Testis (tissue), 2 donors: ENCODE data around the gene CRTC2.

Source experiments
- CTCF ChIP-seq, 3 experiments: fragments of 450-650 bp in 2 of 3; fragments of 200-600 bp in 1 of 3; sonication (generic) in 1 of 3; IDR thresholded peaks; one replicate each; pipeline ENCODE4 v1.5.1; 2016 to 2019; ENCODE audit warnings: antibody characterized with exemption in 3 of 3, mild to moderate bottlenecking in 2 of 3, moderate library complexity in 1 of 3
- POLR2A ChIP-seq: fragments of 450-650 bp; IDR thresholded peaks from one replicate; pipeline ENCODE4 v1.6.1; 2017; ENCODE audit warnings: antibody characterized with exemption, mild to moderate bottlenecking, moderate library complexity

- TF ChIP-seq CTCF (IDR thresholded peaks at IDR 0.05) (no peak), POLR2A (no peak)
Observed at GRCh38 chr1:153954826-153955225, 3.6 kb downstream of the CRTC2 start.
